EH (cell line): ENCODE data around the gene TRAF7.

Experiments used
- DNase-seq: peaks from one replicate; pipeline ENCODE4 v3.0.0-alpha.2; 2015; ENCODE audit warnings: low read depth

TRAF7 gene

GRCh38 chr16:2216330-2216729 is 60.7 kb downstream of the TRAF7 start:
- no peak for DNase-seq

GRCh38 chr16:2223221-2223941 is 67.8 kb downstream of the TRAF7 start, which contains the start of gene E4F1:
Gene E4F1, plus strand, starts transcription at chr16:2223591. Its CDS starts 23 bp downstream, at chr16:2223614.
- DNase-seq = peak; percentile 99

GRCh38 chr16:2223942-2224486 is 68.4 kb downstream of the TRAF7 start:
- peak; percentile 59 for DNase-seq

GRCh38 chr16:2226245-2226793 is 70.7 kb downstream of the TRAF7 start:
- peak; percentile 21 for DNase-seq

GRCh38 chr16:2226918-2227317 is 71.3 kb downstream of the TRAF7 start:
- DNase-seq = no peak
